WTC11 (cell line): ENCODE measurements around the gene KCNE3. TPM values are rescaled to one million over a fixed set of nuclear protein-coding genes. Genes with fewer than 3 reads are reported as not detected.

Experiments used
- ATAC-seq: fragments of 200-7000 bp; cut with Tn5 transposase; 2 replicates; pipeline ENCODE4 v1.10.0; 2021; ENCODE audit warnings: mild to moderate bottlenecking, moderate library complexity
- CTCF ChIA-PET: fragments of 300-600 bp; sonication (Branson Sonifier 250); formaldehyde crosslinking; loops from one replicate; lab custom pipeline; 2021; ENCODE audit warnings: antibody characterized with exemption; lab: Charles Lee
- POLR2A ChIA-PET: fragments of 350-600 bp; sonication (Branson Sonifier 250); formaldehyde crosslinking; loops from one replicate; lab custom pipeline; 2021; ENCODE audit warnings: antibody characterized with exemption; lab: Charles Lee
- DNase-seq: peaks from one replicate; pipeline ENCODE4 v3.0.0; 2021; ENCODE audit warnings: low spot score
- H3K27ac Mint-ChIP-seq: 2 replicates; pipeline ENCODE4 v1.8.0; 2021; ENCODE audit warnings: mixed read lengths
- H3K27me3 Mint-ChIP-seq: 2 replicates; pipeline ENCODE4 v1.8.0; 2021; ENCODE audit warnings: low read depth, mild to moderate bottlenecking, moderate library complexity, mixed read lengths
- H3K36me3 Mint-ChIP-seq: 2 replicates; pipeline ENCODE4 v1.8.0; 2021; ENCODE audit warnings: mixed read lengths
- H3K4me1 Mint-ChIP-seq: 2 replicates; pipeline ENCODE4 v1.8.0; 2022; ENCODE audit warnings: mixed read lengths
- H3K4me3 Mint-ChIP-seq: 2 replicates; pipeline ENCODE4 v1.8.0; 2021; ENCODE audit warnings: mild to moderate bottlenecking, moderate library complexity, mixed read lengths
- H3K9me3 Mint-ChIP-seq: 2 replicates; pipeline ENCODE4 v1.8.0; 2021; ENCODE audit warnings: mixed read lengths
- AFF4 ChIP-seq: sonication (generic); formaldehyde crosslinking; IDR thresholded peaks from 2 replicates; pipeline ENCODE4 v1.8.1; 2023; ENCODE audit warnings: mild to moderate bottlenecking, missing genetic modification reagents, borderline replicate concordance
- ATF6 ChIP-seq: sonication (generic); formaldehyde crosslinking; IDR thresholded peaks from 2 replicates; pipeline ENCODE4 v1.8.1; 2023; ENCODE audit warnings: mild to moderate bottlenecking, missing genetic modification reagents
- E2F1 ChIP-seq: sonication (generic); formaldehyde crosslinking; IDR thresholded peaks from 2 replicates; pipeline ENCODE4 v1.8.0; 2022; ENCODE audit warnings: mild to moderate bottlenecking, missing genetic modification reagents
- ELF4 ChIP-seq: sonication (generic); formaldehyde crosslinking; IDR thresholded peaks from 2 replicates; pipeline ENCODE4 v1.8.1; 2022; ENCODE audit warnings: low read depth, mild to moderate bottlenecking, moderate library complexity, missing genetic modification reagents
- EMX1 ChIP-seq: fragments of 250-450 bp; sonication (Bioruptor Pico); IDR thresholded peaks from 2 replicates; pipeline ENCODE4 v1.8.0; 2021; ENCODE audit warnings: mild to moderate bottlenecking
- ESRRA ChIP-seq: sonication (generic); formaldehyde crosslinking; IDR thresholded peaks from 2 replicates; pipeline ENCODE4 v1.8.1; 2022; ENCODE audit warnings: mild to moderate bottlenecking, missing genetic modification reagents, borderline replicate concordance
- ETV6 ChIP-seq: sonication (generic); formaldehyde crosslinking; IDR thresholded peaks from 2 replicates; pipeline ENCODE4 v1.8.1; 2022; ENCODE audit warnings: mild to moderate bottlenecking, missing genetic modification reagents
- HMGXB4 ChIP-seq: sonication (generic); formaldehyde crosslinking; IDR thresholded peaks from 2 replicates; pipeline ENCODE4 v1.8.1; 2023; ENCODE audit warnings: mild to moderate bottlenecking, moderate library complexity, missing genetic modification reagents
- JAZF1 ChIP-seq: fragments of 250-450 bp; sonication (Bioruptor Pico); IDR thresholded peaks from 2 replicates; pipeline ENCODE4 v1.9.0; 2021; ENCODE audit warnings: moderate library complexity, mild to moderate bottlenecking, inconsistent platforms
- KAT7 ChIP-seq: sonication (generic); formaldehyde crosslinking; IDR thresholded peaks from 2 replicates; pipeline ENCODE4 v1.8.1; 2023; ENCODE audit warnings: missing genetic modification reagents, mild to moderate bottlenecking, borderline replicate concordance
- MXD4 ChIP-seq: fragments of 250-450 bp; sonication (Bioruptor Pico); IDR thresholded peaks from 2 replicates; pipeline ENCODE4 v1.8.0; 2021; ENCODE audit warnings: mild to moderate bottlenecking, moderate library complexity, borderline replicate concordance
- MYBL2 ChIP-seq: sonication (generic); formaldehyde crosslinking; IDR thresholded peaks from 2 replicates; pipeline ENCODE4 v1.8.1; 2023; ENCODE audit warnings: mild to moderate bottlenecking, moderate library complexity, missing genetic modification reagents
- NFYB ChIP-seq: sonication (generic); formaldehyde crosslinking; conservative IDR thresholded peaks from 2 replicates; pipeline ENCODE4 v1.8.0; 2022; ENCODE audit warnings: low read depth, missing genetic modification reagents
- NR3C1 ChIP-seq: sonication (generic); formaldehyde crosslinking; conservative IDR thresholded peaks from 2 replicates; pipeline ENCODE4 v1.8.1; 2023; ENCODE audit warnings: low read depth, mild to moderate bottlenecking, missing genetic modification reagents
- RELA ChIP-seq: sonication (generic); formaldehyde crosslinking; IDR thresholded peaks from 2 replicates; pipeline ENCODE4 v1.8.1; 2022; ENCODE audit warnings: missing genetic modification reagents, mild to moderate bottlenecking, borderline replicate concordance
- SMAD3 ChIP-seq: sonication (generic); formaldehyde crosslinking; IDR thresholded peaks from 2 replicates; pipeline ENCODE4 v1.8.0; 2022; ENCODE audit warnings: missing genetic modification reagents, mild to moderate bottlenecking, borderline replicate concordance
- SP1 ChIP-seq: sonication (generic); formaldehyde crosslinking; conservative IDR thresholded peaks from 2 replicates; pipeline ENCODE4 v1.8.1; 2022; ENCODE audit warnings: missing genetic modification reagents
- TCF7 ChIP-seq: sonication (generic); formaldehyde crosslinking; IDR thresholded peaks from 2 replicates; pipeline ENCODE4 v1.8.0; 2022; ENCODE audit warnings: mild to moderate bottlenecking, low read depth, missing genetic modification reagents, moderate library complexity
- TP53 ChIP-seq: sonication (generic); formaldehyde crosslinking; IDR thresholded peaks from 2 replicates; pipeline ENCODE4 v1.8.1; 2023; ENCODE audit warnings: mild to moderate bottlenecking, missing genetic modification reagents
- ZNF232 ChIP-seq: sonication (generic); formaldehyde crosslinking; IDR thresholded peaks from 2 replicates; pipeline ENCODE4 v1.8.0; 2022; ENCODE audit warnings: mild to moderate bottlenecking, missing genetic modification reagents
- ZNF416 ChIP-seq: fragments of 250-450 bp; sonication (Bioruptor Pico); IDR thresholded peaks from 2 replicates; pipeline ENCODE4 v1.9.0; 2021; ENCODE audit warnings: mild to moderate bottlenecking, inconsistent platforms
- total RNA-seq: library from RNA; stranded (reverse); gene quantifications from 3 replicates; pipeline ENCODE4 v1.2.3, GENCODE V29; 2021

The KCNE3 gene
- total RNA-seq, 1 experiment from 2014 or later: 1.9 TPM

- Mint-ChIP-seq H3K36me3 (no peaks in the 10 kb centered on the region), H3K9me3 (no peaks in the 10 kb centered on the region), H3K27ac (no peak overlapping the region), H3K4me3 (no peak overlapping the region), H3K27me3 (no peaks in the 10 kb centered on the region), H3K4me1 (peaks cover 17% of the 10 kb centered on the region)
- DNase-seq: no peak
- CTCF ChIA-PET: interaction anchor here (1.1 to 8.6 kb wide), 4 partner anchors 46 to 192 kb away, joined by 3 to 212 read pairs (median 4); partner anchors contain the start of genes LIPT2 and PGM2L1
- no peak for ATAC-seq
- POLR2A ChIA-PET: no interaction called here
- TF ChIP-seq SP1 (CRISPR knock-in tag) (no peak), SMAD3 (no peak), MXD4 (CRISPR knock-in tag) (no peak), E2F1 (CRISPR knock-in tag) (no peak), ELF4 (no peak), ZNF232 (CRISPR knock-in tag) (no peak), MYBL2 (CRISPR knock-in tag) (no peak), ESRRA (CRISPR knock-in tag) (no peak), KAT7 (CRISPR knock-in tag) (no peak), ATF6 (CRISPR knock-in tag) (no peak), NR3C1 (CRISPR knock-in tag) (no peak)
These were observed 19.6 kb downstream of the KCNE3 start for GRCh38 chr11:74447720-74448119.

GRCh38 chr11:74446532-74446938 lies 20.8 kb downstream of the KCNE3 start:
- DNase-seq (no peak), ATAC-seq (no peak)
- Mint-ChIP-seq H3K27ac (no peak overlapping the region), H3K4me3 (no peak overlapping the region), H3K27me3 (no peaks in the 10 kb centered on the region), H3K4me1 (peaks cover 17% of the 10 kb centered on the region), H3K9me3 (no peaks in the 10 kb centered on the region), H3K36me3 (no peaks in the 10 kb centered on the region)
- TF ChIP-seq TCF7 (CRISPR knock-in tag) (no peak), NFYB (CRISPR knock-in tag) (no peak), JAZF1 (no peak), E2F1 (CRISPR knock-in tag) (no peak), RELA (CRISPR knock-in tag) (no peak), AFF4 (CRISPR knock-in tag) (no peak), TP53 (CRISPR knock-in tag) (no peak), ATF6 (CRISPR knock-in tag) (no peak), ZNF416 (no peak), MYBL2 (CRISPR knock-in tag) (no peak), HMGXB4 (CRISPR knock-in tag) (no peak), EMX1 (CRISPR knock-in tag) (no peak), ETV6 (no peak)
- POLR2A ChIA-PET: no interaction called here
- CTCF ChIA-PET: interaction anchor here (0.5 kb wide), 1 partner anchor 698 kb away, joined by 4 read pairs; no protein-coding TSS in a partner anchor
